Fibroblast of skin of left biceps (primary cell): ENCODE results near the gene PCYOX1L.

Source experiments
- DNase-seq, 2 experiments: peaks; one replicate each; pipeline ENCODE4 v3.0.0-alpha.2; 2013; ENCODE audit warnings: low read depth in 2 of 2

The PCYOX1L gene

GRCh38 chr5:149367972-149368645 is 10.3 kb downstream of the PCYOX1L start:
- no peak for DNase-seq

DNA sequence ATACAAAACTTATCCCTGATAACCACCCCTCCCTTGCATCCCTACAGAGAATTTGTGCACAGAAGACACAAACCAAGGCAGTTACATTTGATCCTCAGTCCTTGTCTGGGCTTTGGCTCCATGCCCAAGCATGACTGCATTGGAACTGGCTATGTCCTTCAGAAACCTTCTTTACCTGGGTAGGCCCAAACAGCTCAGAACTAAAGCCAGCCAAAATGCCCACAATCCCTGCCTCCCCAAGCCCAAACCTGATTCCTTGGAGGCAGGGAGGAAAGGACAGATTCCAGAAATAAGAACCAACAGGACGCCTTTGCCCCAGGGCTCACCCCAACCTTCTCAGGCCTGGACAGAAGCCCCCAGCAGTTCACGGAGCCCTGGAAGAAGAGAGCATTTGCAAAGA is 13.0 kb downstream of the PCYOX1L start:
- DNase-seq = no peak

GRCh38 chr5:149371296-149371962 is 13.6 kb downstream of the PCYOX1L start:
- DNase-seq = no peak

GRCh38 chr5:149372076-149372795 is 14.4 kb downstream of the PCYOX1L start:
- no peak for DNase-seq

- DNase-seq = no peak
Observed at GRCh38 chr5:149372932-149373331, 15.1 kb downstream of the PCYOX1L start.

DNA sequence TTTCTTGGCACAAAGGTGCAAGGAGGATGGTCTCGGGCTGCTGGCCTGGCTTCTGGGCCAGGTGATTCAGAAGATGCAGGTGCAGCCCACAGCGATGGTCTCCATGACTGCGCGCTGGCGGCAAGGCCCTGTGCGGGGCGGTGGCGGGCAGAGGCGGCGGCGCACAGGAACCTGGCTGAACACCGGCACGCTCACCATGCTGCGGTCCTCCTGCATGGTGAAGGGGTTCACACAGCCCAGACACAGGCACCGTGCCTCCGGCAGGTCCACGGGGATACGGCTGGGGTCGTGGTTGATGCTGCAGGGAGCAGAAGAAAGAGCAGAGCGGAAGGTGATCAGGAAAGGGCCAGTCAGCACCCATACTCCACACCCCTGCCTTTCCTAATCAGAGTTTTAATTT is 16.5 kb downstream of the PCYOX1L start:
- DNase-seq = no peak

- DNase-seq = no peak
Observed at GRCh38 chr5:149374801-149375200, 17.0 kb downstream of the PCYOX1L start.

DNA sequence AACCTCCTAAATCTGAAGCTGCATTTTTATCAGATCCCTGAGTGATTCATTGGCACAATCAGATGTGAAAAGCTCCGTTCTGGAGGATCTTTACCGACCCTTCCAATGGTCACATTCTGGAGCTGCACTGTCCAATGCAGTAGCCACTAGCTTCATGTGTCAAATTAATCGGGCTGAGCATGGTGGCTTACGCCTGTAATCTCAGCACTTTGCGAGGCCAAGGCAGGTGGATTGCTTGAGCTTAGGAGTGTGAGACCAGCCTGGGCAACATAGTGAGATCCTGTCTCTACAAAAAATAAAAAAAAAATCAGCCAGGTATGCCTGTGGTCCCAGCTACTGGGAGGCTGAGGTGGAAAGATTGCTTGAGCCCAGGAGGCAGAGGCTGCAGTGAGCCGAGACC is 17.6 kb downstream of the PCYOX1L start:
- no peak for DNase-seq

DNA sequence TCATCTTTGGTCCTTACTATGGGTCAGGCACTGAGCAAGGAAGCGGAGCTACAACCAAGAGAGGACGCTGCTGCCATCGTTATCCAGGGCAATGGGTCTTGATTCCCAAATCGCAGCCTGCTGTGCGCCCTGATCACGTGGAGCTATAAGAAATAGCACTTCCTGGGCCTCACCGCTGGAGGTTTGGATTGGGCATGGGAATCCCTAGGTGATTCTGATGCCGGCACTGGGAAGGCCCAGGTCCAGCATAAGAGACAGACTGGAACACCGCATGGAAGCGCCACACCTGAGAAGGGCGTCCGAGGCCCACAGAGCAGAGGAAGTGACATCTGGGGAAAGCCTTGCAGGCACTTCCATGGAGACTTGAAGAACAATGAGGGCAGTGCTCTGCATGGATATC is 18.3 kb downstream of the PCYOX1L start:
- no peak for DNase-seq

- DNase-seq = no peak
Observed at GRCh38 chr5:149376711-149377447, 19.0 kb downstream of the PCYOX1L start.

DNA sequence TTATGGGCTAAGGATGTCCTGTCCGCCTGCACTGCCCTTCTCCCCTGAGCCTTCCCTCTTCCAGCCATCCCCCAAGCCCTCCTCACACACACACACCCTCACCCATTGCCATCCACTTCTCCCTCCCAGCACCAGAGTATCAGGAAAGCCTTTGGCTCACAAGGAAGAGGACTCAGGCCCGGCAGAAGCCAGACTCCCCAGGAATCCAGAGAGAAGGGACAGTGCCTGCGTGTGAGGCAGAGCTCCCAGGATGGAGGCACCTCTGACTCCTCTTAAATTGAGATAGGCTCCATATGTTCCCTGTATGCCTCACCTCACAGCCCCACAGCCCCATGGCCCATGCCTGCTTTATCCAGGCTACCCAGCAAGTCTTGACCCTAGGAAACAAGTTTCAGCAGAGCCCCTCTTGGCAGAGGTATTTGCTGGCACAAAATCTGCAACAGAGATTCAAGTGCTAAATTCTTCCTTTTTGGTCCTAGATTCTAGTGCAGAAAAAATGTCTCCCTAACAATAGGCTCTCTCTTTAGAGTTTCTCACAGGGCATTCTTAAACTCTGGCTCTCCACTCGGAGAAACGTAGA is 20.5 kb downstream of the PCYOX1L start:
- DNase-seq = no peak

DNA sequence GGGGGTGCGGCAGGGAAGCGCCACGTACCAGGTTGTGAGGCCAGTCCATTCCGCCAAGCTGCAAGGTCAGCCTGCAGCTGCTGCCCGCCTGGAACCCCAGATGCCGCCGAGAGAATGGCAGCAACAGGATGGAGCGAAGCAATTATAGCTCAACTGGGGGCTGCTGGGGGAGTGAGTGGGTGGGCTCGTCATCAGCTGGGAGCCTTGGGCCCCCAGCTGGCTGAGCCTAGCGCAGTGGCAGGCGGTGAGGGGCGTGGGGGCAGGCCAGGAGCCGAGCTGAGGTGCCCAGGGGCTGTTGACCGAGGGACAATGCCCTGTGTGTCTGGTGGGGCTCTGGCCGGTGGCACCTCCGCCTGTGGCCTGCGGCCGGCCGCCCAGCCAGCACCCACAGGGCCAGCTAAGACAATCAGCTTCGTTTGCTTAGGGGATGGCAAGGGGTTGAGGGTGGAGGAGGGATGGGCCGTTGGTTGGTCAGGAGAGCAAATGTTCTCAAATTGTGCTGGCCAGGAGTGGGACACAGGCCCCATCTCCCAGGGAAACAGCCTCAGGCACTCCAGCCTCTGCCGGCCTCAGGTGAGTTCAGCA is 21.4 kb downstream of the PCYOX1L start, which contains the start of gene IL17B:
IL17B (minus strand) TSS at position 116 of the 585 bp plus-strand sequence; CDS start at position 49, 67 bp downstream.
- no peak for DNase-seq

DNA sequence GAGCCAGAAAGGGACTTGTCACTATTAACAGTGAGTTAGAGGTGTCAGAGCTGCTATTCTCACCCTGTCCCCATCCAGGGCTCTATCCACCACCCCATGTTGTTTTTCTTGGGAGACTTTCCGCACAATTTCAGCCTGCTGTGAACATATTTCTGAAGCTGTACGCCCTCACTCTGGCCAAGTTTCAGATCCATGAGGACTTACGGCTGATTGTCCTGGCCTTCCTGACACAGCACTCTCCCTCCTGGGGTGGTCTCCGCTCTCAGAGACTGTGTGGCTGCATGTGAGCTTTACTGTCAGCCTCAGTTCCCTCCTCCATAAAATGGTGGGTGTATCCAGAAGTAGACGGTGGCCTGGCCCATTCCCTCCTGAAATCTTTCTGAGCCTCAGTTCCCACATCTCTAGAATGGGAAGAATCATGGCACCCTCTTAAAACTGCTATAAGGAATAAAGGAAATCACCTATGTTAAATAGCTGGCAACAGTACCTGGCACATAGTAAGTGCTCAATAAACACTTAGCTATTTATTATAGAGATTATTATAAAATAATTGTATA is 22.1 kb downstream of the PCYOX1L start:
- DNase-seq = no peak

DNA sequence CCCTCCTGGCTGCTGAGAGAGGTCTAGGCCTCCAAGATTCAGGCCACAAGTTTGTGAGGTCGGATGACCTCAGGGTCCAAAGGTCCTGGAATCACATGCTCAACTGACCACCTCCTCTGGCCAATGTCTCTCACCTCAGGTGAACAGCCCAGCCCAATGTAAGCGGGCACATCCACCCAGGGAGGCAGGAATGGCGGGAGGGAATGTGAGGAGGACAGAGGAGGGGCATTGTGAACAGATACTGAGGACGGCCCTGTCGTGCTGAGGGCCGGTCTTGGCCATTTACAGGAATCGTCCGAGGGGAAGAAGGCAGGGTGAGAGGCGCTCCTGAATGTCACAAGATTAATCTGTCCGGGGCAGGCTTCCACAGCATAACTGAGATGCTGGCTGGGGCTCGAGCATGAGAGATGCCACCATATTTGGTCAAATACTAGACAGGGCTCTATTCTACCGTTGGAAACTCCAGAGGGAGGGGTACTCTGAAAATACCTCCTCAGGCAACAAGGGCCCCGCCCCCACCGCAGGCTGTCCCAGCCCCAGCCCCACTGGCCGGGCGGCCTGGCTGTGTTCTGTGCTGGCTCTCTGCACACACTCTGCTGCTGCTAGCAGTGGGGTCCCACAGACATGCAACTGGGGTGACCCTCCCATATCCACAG is 22.7 kb downstream of the PCYOX1L start:
- DNase-seq = no peak

GRCh38 chr5:149381261-149381985 is 23.6 kb downstream of the PCYOX1L start:
- DNase-seq = no peak

- DNase-seq = no peak
Observed at GRCh38 chr5:149381986-149382338, 24.1 kb downstream of the PCYOX1L start.

GRCh38 chr5:149382517-149383220 is 24.8 kb downstream of the PCYOX1L start:
- DNase-seq = no peak

- no peak for DNase-seq
Observed at GRCh38 chr5:149383399-149383798, 25.6 kb downstream of the PCYOX1L start.

GRCh38 chr5:149386166-149386565 is 28.3 kb downstream of the PCYOX1L start:
- no peak for DNase-seq
